SU-DHL-6 (cell line): Measurements from ENCODE around the gene RSPRY1.

Experiments used
- H2AFZ ChIP-seq: fragments of 200-600 bp; sonication (generic); 2 replicates; pipeline ENCODE4 v1.6.1; 2014; ENCODE audit warnings: low read depth, mild to moderate bottlenecking, moderate library complexity, mixed read lengths, antibody characterized with exemption, low read length; ENCODE audit not compliant: severe bottlenecking
- H3F3A ChIP-seq: fragments of 200-600 bp; shearing (Covaris generic); 2 replicates; pipeline ENCODE4 v1.6.0; 2016; ENCODE audit warnings: antibody characterized with exemption, mild to moderate bottlenecking; ENCODE audit not compliant: insufficient read depth
- H3K27ac ChIP-seq: fragments of 200-600 bp; sonication (generic); 2 replicates; pipeline ENCODE4 v1.5.1; 2016; ENCODE audit warnings: low read depth, mild to moderate bottlenecking, low read length, moderate library complexity, mixed read lengths
- H3K27me3 ChIP-seq: fragments of 200-600 bp; sonication (generic), shearing (Covaris generic); 2 replicates; pipeline ENCODE4 v1.6.0; 2014; ENCODE audit warnings: mild to moderate bottlenecking, low read length
- H3K36me3 ChIP-seq: fragments of 200-600 bp; sonication (generic); 2 replicates; pipeline ENCODE4 v1.6.1; 2014; ENCODE audit warnings: mild to moderate bottlenecking, low read length, mixed read lengths
- H3K4me2 ChIP-seq: fragments of 300-600, 200-600 bp; shearing (Covaris generic), sonication (generic); 2 replicates; pipeline ENCODE4 v1.6.0; 2014; ENCODE audit warnings: low read length, low read depth, mild to moderate bottlenecking; ENCODE audit not compliant: poor library complexity, severe bottlenecking
- H3K4me3 ChIP-seq: fragments of 200-600 bp; sonication (generic); 2 replicates; pipeline ENCODE4 v1.5.1; 2014; ENCODE audit warnings: antibody characterized with exemption, low read length, mild to moderate bottlenecking, mixed read lengths; ENCODE audit not compliant: insufficient read depth, poor library complexity, severe bottlenecking
- H3K79me2 ChIP-seq: fragments of 200-600 bp; sonication (generic); 2 replicates; pipeline ENCODE4 v1.6.1; 2014; ENCODE audit warnings: mild to moderate bottlenecking, low read length, moderate library complexity; ENCODE audit not compliant: insufficient read depth
- H3K9ac ChIP-seq: fragments of 200-600 bp; sonication (generic); 2 replicates; pipeline ENCODE4 v1.7.0; 2014; ENCODE audit warnings: mild to moderate bottlenecking, low read length
- H3K9me2 ChIP-seq: fragments of 200-600 bp; sonication (generic); replicated peaks from 2 replicates; pipeline ENCODE4 v1.6.1; 2014; ENCODE audit warnings: low read length; ENCODE audit not compliant: insufficient read depth
- H3K9me3 ChIP-seq: fragments of 200-600 bp; sonication (generic); 2 replicates; pipeline ENCODE4 v1.6.1; 2014; ENCODE audit warnings: low read length, mixed read lengths; ENCODE audit not compliant: insufficient read depth
- H4K20me1 ChIP-seq: fragments of 200-600 bp; sonication (generic); 2 replicates; pipeline ENCODE4 v1.6.1; 2014; ENCODE audit warnings: low read depth, mild to moderate bottlenecking, antibody characterized with exemption, low read length, moderate library complexity, mixed read lengths
- EZH2phosphoT487 ChIP-seq: fragments of 200-600 bp; sonication (generic), shearing (Covaris generic); conservative IDR thresholded peaks from 2 replicates; pipeline ENCODE4 v1.6.1; 2018; ENCODE audit warnings: mild to moderate bottlenecking, antibody characterized with exemption, low read length, moderate library complexity, mixed read lengths
- TF ChIP-seq, protein P1 (sequence below): fragments of 200-600 bp; sonication (generic); IDR thresholded peaks from one replicate; pipeline ENCODE4 v1.5.1; 2017; ENCODE audit warnings: antibody characterized with exemption, mild to moderate bottlenecking, low read length, moderate library complexity; ENCODE audit not compliant: insufficient read depth, poor library complexity, severe bottlenecking

RSPRY1 gene

DNA sequence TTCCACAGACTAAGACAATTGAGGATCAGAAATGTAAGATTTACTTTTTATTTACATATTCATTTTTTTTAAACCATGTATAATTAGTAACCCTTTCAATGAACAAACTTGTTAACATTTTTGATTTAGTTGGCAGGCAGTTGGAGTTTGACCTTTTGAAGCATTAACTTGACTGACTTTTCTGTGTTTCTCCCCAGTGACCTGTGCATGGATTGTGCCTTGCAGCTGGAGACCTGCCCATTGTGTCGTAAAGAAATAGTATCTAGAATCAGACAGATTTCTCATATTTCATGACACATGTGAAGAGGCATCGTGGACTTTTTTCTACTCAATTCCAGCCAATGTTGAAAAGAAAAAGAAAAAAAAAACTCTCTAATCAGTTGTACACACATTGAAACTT lies 52.6 kb downstream of the RSPRY1 start:
- H3K27ac ChIP-seq = no peak overlapping the region
- TF ChIP-seq, protein P1, sequence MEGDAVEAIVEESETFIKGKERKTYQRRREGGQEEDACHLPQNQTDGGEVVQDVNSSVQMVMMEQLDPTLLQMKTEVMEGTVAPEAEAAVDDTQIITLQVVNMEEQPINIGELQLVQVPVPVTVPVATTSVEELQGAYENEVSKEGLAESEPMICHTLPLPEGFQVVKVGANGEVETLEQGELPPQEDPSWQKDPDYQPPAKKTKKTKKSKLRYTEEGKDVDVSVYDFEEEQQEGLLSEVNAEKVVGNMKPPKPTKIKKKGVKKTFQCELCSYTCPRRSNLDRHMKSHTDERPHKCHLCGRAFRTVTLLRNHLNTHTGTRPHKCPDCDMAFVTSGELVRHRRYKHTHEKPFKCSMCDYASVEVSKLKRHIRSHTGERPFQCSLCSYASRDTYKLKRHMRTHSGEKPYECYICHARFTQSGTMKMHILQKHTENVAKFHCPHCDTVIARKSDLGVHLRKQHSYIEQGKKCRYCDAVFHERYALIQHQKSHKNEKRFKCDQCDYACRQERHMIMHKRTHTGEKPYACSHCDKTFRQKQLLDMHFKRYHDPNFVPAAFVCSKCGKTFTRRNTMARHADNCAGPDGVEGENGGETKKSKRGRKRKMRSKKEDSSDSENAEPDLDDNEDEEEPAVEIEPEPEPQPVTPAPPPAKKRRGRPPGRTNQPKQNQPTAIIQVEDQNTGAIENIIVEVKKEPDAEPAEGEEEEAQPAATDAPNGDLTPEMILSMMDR = no peak
- no peak for TF ChIP-seq EZH2phosphoT487
- no peaks in the 10 kb centered on the region for H4K20me1 ChIP-seq
- peaks cover 12% of the 10 kb centered on the region; the same call in 1 of the 2 replicates for H3K36me3 ChIP-seq
- no peak overlapping the region for H3K4me3 ChIP-seq
- peaks cover 33% of the 10 kb centered on the region for H3F3A ChIP-seq
- H3K9ac ChIP-seq = no peak overlapping the region
- no peaks in the 10 kb centered on the region for H3K27me3 ChIP-seq
- H3K79me2 ChIP-seq = no peaks in the 10 kb centered on the region
- no peaks in the 10 kb centered on the region for H3K9me3 ChIP-seq
- H3K9me2 ChIP-seq = no peaks in the 10 kb centered on the region
- no peak overlapping the region for H2AFZ ChIP-seq
- H3K4me2 ChIP-seq = no peak overlapping the region

DNA sequence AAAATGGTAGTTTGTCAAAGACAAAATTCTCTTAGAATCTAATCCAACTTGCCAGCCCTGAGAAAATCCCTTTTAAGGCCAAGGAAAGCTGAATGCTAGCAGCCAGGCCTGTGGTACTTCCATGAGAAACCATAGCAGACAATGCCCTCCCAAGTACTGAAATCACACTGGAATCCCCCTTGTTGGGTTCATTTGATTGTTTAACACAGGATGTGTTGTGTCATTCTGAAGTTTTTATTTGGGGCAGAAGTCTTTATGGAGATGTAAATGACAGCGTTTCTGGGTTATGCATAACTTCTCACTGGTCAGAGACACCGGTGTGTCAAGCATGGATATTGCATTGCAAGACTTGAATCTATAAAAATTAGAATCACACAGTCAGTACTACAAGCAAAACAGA lies 53.0 kb downstream of the RSPRY1 start:
- Histone ChIP-seq H3K27me3 (no peaks in the 10 kb centered on the region), H3K79me2 (no peaks in the 10 kb centered on the region), H3K9me2 (no peaks in the 10 kb centered on the region), H3K9ac (no peak overlapping the region), H3K9me3 (no peaks in the 10 kb centered on the region), H3K27ac (no peak overlapping the region), H3K4me3 (no peak overlapping the region), H4K20me1 (no peaks in the 10 kb centered on the region), H3F3A (peaks cover 33% of the 10 kb centered on the region), H3K4me2 (no peak overlapping the region), H2AFZ (no peak overlapping the region), H3K36me3 (peaks cover 12% of the 10 kb centered on the region; the same call in 1 of the 2 replicates)
- TF ChIP-seq, protein P1 = no peak
- no peak for TF ChIP-seq EZH2phosphoT487

DNA sequence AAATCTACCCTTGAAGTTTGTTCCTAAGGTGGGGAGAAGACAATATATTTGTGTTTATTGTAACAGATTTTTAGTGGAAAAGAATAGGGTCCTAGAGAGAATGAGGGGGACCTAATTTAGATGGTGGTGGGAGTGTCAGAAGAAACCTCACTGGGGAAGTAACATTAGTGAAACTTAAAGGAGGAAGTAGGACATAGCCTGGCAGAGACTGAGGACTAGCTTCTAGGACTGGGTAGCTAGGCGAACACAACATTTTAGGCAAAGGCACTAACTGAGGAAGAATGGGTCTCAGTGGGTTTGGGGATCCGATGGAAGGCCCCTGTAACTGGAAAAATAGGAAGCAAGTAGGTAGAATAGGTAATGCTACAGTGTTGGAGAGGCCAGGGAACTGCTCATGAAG lies 54.7 kb downstream of the RSPRY1 start:
- no peak overlapping the region for H2AFZ ChIP-seq
- no peak overlapping the region for H3K9ac ChIP-seq
- no peak for TF ChIP-seq EZH2phosphoT487
- TF ChIP-seq, protein P1 = no peak
- no peaks in the 10 kb centered on the region for H3K9me3 ChIP-seq
- no peaks in the 10 kb centered on the region for H3K27me3 ChIP-seq
- no peak overlapping the region for H3K4me3 ChIP-seq
- peaks cover 12% of the 10 kb centered on the region; the same call in 1 of the 2 replicates for H3K36me3 ChIP-seq
- peak overlapping the region; percentile 14 for H3K4me2 ChIP-seq
- H3K79me2 ChIP-seq = no peaks in the 10 kb centered on the region
- H3K27ac ChIP-seq = no peak overlapping the region
- no peaks in the 10 kb centered on the region for H4K20me1 ChIP-seq
- peaks cover 16% of the 10 kb centered on the region; the same call in 1 of the 2 replicates for H3F3A ChIP-seq
- no peaks in the 10 kb centered on the region for H3K9me2 ChIP-seq
